LNCAP (cell line): Measurements from ENCODE around the gene FBXW12.

ENCODE experiments used
- CTCF ChIP-seq: fragments of 450-650 bp; IDR thresholded peaks from 2 replicates; pipeline ENCODE4 v1.5.1; 2017; ENCODE audit warnings: mild to moderate bottlenecking

Gene FBXW12

GRCh38 chr3:48408823-48409281, 36.8 kb downstream of the FBXW12 start:
- no peak for TF ChIP-seq CTCF

DNA sequence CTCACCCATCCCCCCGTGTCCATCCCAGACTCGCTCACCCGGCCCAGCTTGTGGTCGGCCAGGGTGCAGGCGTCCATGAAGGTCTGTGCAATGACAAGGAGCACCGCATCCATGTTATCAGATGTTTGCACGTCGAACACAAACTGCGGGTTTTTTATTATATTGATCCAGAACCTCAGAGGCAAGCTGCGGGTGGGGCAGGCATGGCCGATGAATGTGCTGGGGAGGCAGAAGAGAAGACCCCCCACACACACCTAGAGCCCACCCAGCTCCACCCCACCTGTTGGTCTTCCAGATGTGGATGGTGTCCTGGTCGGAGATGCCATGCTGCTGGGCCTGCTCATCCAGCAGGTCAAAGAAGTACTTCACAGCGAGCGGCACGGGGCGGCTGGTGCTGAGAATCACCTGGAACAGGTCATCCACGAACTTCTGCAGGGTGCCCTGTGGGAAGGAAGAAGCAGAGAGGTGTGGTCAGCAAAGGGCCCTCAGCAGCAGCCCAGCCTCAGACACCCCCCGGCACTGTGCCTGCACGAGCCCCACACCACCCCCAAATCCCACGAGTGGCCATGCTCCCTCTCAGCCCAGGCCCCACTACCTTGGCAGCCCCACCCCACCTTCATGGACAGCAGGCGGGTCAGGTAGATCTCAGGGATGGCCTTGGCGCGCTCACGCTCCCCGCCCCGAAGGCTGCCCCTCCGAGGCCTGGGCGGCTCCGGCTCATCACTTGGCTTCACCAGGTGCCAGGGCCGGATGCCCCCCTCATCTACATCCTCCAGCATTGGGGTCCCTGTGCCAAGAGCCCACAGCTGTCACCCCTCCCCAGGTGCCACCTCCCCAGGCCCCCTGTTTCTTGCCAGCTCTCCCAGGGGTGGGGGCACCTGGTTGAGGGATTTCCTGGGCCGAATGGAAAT, 37.5 kb downstream of the FBXW12 start:
- no peak for TF ChIP-seq CTCF

DNA sequence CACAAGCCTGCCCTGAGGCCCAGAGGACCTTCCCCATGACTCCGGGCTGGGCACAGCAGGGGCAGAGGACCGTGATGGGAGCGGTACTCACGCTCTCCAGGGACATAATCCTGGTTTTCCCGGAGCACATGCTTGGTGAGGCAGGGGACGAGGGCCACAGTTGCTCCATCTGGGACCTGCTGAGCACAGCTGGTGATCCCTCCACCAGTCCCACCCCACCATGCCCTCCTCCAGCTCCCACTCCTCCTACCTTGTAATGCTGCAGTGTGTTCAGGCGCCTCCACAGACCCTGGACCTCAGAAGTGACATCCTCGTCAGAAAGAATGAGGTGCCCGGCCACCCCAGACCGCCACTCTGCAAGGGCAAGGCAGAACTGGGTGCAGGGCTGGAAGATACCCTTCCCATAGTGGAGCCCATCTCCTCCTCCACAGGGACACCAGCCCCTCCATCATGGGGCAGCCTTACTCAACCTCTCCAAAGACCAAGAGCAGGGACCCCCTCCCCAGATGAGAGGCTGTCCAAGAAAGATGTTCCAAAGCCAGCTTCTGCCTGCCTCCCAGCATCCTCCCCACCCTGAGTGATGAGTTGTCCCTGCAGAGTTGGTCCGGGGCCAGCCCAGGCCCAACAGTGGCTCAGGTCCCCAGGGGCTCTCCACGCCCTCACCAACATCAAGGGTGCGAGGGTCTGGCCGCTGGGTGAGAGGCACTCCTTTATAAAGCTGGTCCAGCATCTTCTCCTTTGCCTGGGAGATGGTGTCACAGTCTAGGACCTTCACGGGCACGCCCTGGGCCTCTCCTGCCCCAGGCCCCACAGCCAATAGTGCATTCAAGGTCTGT, 38.4 kb downstream of the FBXW12 start:
- no peak for TF ChIP-seq CTCF

GRCh38 chr3:48411041-48411588, 39.1 kb downstream of the FBXW12 start:
- no peak for TF ChIP-seq CTCF

GRCh38 chr3:48411606-48412374, 39.8 kb downstream of the FBXW12 start:
- TF ChIP-seq CTCF: no peak

DNA sequence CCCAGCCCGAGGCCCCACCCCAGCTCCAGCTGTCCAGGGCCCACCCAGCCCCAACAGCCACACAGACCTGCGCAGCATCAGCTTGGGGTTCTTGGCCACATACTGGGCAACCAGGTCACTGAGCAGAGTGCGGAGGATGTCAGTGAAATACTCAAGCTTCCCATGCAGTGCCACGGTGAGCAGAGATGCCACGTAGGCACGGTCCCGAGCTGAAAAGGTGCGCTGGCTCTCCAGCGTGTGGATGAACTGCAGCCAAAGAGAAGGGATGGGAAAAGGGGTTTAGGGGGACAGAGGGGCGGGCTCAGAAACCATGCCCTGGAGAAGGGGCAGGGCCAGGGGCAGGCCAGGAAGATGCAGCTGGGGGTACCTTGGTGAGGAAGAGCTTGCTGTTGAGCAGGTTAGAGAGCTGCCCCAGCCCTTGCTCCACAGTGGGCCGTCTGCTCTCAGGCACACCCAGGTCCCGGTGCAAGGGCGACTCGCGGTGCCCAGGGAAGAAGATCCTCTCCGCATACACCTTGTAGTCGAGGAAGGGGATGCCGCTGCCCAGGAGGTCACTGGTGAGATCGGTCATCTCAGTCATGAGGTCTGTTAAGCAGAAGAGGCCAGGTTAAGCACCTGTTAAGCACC, 40.5 kb downstream of the FBXW12 start:
- no peak for TF ChIP-seq CTCF
